Activated T-helper 2 cell treated with anti-CD3 and anti-CD28 coated beads, Interferon-gamma antibody, Interleukin-2, Interleukin-4, amounts not matched to agents 10 μg/mL and 5 μg/mL and 100 μg/mL, durations not matched to agents 14 hours and 24 hours and 36 hours (primary cell): ENCODE measurements around the gene TBC1D22A. TPM values are rescaled to one million over a fixed set of nuclear protein-coding genes. Genes with fewer than 3 reads are reported as not detected.
A peak's percentile ranks its signal among the peaks of the same experiment; 100 is the strongest.

Experiments
- DNase-seq: peaks from one replicate; pipeline ENCODE4 v3.0.0; 2021; ENCODE audit warnings: low spot score
- H3K27ac Mint-ChIP-seq: one replicate; pipeline ENCODE4 v1.8.0; 2021; ENCODE audit warnings: mixed read lengths
- H3K27me3 Mint-ChIP-seq: one replicate; pipeline ENCODE4 v1.8.0; 2021; ENCODE audit warnings: low read depth, mixed read lengths
- H3K36me3 Mint-ChIP-seq: one replicate; pipeline ENCODE4 v1.8.0; 2021; ENCODE audit warnings: low read depth, mixed read lengths
- H3K4me1 Mint-ChIP-seq: one replicate; pipeline ENCODE4 v1.8.0; 2021; ENCODE audit warnings: low read depth, mixed read lengths
- H3K4me3 Mint-ChIP-seq: one replicate; pipeline ENCODE4 v1.8.0; 2021; ENCODE audit warnings: low read depth, mild to moderate bottlenecking, moderate library complexity, mixed read lengths
- H3K9me3 Mint-ChIP-seq: one replicate; pipeline ENCODE4 v1.8.0; 2021; ENCODE audit warnings: mixed read lengths
- intact Hi-C: fragments of 100-400 bp; cut with micrococcal nuclease; formaldehyde crosslinking; loops from one replicate; pipeline ENCODE4 v1.15.1; 2023
- total RNA-seq: library from RNA; stranded (reverse); gene quantifications from 2 replicates; pipeline ENCODE4 v1.2.3, GENCODE V29; 2022

TBC1D22A gene
- total RNA-seq, 1 donor from 2014 or later, result 34.8 TPM

DNA sequence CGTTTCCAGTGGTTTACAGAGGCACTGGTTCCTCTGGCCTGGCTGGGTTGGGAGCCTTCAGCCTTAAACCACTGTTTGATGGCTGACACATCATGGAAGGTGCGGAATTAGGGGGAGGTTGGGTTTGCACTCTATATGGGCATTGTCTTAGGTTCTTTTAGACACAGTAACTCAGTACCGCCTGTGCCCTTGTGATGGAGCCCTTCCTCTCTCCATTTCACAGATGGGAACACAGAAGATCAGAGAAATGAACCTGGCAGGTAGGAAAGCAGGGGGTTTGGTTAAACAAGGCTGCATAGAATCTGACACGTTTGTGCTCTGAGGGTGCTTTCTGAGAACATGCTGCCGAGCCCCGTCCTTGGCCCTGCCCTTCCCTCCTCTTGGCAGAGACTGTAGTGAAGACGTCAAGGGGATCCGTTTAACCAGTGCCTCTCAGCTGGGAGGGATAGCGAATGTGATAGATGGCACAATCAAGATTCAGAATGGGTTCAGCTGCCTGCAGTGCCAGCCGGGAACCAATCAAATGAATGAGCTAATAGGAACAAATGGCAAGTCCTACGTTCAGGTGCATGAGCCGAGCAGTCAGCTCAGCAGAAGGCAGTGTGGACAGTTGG is 228.6 kb downstream of the TBC1D22A start:
- H3K4me3 Mint-ChIP-seq, result no peak overlapping the region
- no peak overlapping the region for H3K27ac Mint-ChIP-seq
- H3K36me3 Mint-ChIP-seq, result peaks cover 5% of the 10 kb centered on the region
- intact Hi-C loops, result no loop called here
- DNase-seq, result no peak
- H3K9me3 Mint-ChIP-seq, result no peaks in the 10 kb centered on the region
- no peaks in the 10 kb centered on the region for H3K4me1 Mint-ChIP-seq
- no peaks in the 10 kb centered on the region for H3K27me3 Mint-ChIP-seq

DNA sequence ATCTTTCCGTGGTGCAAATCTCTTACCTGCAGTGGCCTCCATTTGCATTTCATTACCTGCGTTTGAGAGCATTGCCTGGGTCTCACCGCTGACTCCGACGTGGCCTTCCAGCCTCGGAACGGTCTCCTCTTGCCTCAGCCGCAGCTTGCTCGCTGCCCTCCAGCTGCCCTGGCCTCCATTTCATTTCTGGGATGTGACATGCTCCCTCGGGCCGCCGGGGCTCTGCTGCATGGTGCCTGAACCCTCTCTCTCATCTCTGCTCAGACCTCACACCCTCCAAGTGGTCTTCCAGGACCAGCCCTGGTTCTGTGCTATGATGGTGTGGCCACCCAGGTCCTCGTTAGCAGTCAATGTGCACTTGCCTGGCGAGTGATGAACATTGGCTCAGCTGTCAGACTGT is 229.2 kb downstream of the TBC1D22A start:
- no peaks in the 10 kb centered on the region for H3K9me3 Mint-ChIP-seq
- peaks cover 8% of the 10 kb centered on the region for H3K36me3 Mint-ChIP-seq
- no peaks in the 10 kb centered on the region for H3K4me1 Mint-ChIP-seq
- no peak for DNase-seq
- intact Hi-C loops, result no loop called here
- H3K27me3 Mint-ChIP-seq, result no peaks in the 10 kb centered on the region
- H3K27ac Mint-ChIP-seq, result no peak overlapping the region
- no peak overlapping the region for H3K4me3 Mint-ChIP-seq

- Mint-ChIP-seq H3K27ac (no peak overlapping the region), H3K4me1 (no peaks in the 10 kb centered on the region), H3K4me3 (no peak overlapping the region), H3K9me3 (no peaks in the 10 kb centered on the region), H3K36me3 (peaks cover 8% of the 10 kb centered on the region), H3K27me3 (no peaks in the 10 kb centered on the region)
- no peak for DNase-seq
- intact Hi-C loops, result no loop called here
These were observed 229.8 kb downstream of the TBC1D22A start for GRCh38 chr22:46992121-46992731.

DNA sequence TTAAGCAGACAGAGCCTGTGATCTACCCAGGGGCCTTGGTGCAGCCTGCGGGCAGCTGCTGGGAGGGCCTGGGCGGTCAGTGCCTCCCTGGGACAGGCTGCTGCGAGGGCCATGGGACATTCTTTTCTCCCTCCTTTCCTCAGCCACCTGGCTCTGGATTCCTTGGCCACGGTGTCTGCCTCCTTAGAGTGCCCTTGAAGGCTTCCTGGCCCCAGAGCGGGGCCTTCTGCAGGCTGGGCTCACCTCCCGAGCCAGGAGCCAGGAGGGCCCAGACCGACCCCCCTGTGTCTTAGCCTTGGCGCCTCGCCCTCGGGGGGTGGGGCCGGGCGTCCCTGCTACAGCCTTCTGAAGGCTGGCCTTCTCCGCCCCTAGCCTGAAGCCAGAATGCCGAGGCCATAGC is 231.2 kb downstream of the TBC1D22A start:
- H3K9me3 Mint-ChIP-seq, result no peaks in the 10 kb centered on the region

DNA sequence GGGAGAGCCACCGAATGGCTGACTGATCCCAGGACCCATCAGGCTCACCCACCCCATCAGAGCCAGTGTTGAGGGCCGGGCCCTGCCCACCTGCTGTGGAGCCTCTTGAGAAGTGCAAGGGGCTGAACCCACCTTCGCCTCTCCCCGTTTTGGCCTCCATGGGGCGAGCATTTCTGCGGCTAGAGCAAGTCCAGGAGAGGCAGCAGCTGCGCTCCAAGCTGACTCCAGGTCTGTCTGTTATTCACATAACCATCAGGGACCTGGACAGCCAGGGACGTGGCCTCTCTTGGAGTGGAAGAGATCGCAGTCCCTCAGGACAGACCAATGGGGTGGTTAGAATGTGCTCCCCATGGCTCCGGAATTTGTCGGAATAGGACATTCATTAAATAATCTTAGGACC is 231.8 kb downstream of the TBC1D22A start:
- no peaks in the 10 kb centered on the region for H3K9me3 Mint-ChIP-seq
- H3K27me3 Mint-ChIP-seq, result no peaks in the 10 kb centered on the region
- DNase-seq, result no peak
- H3K4me1 Mint-ChIP-seq, result peaks cover 3% of the 10 kb centered on the region
- H3K4me3 Mint-ChIP-seq, result no peak overlapping the region
- H3K36me3 Mint-ChIP-seq, result peaks cover 12% of the 10 kb centered on the region
- no peak overlapping the region for H3K27ac Mint-ChIP-seq
- intact Hi-C loops, result no loop called here

More for the DNA sequence above, 231.2 kb downstream of the TBC1D22A start:
- DNase-seq, result no peak
- no peaks in the 10 kb centered on the region for H3K27me3 Mint-ChIP-seq
- intact Hi-C loops, result no loop called here
- H3K27ac Mint-ChIP-seq, result no peak overlapping the region
- peaks cover 8% of the 10 kb centered on the region for H3K36me3 Mint-ChIP-seq
- H3K4me1 Mint-ChIP-seq, result no peaks in the 10 kb centered on the region
- H3K4me3 Mint-ChIP-seq, result no peak overlapping the region

DNA sequence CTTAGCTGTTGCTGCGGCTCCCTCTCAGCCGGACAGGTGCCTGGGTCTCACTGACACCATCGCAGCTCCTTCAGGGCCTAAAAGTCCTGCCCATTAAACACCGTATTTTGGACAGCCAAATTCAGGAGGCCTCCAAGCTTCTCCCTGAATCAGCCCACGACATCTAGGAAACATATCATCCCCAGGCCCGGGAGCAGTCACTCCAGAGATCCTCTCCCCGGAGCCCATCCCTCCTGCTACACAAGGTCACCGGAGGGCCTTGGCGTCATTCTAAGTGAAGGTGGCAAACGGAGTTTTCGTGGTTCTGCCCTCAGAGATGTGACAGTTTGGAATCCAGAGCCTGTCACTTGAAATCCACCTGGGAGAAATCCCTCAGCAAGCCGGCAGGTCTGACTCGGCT is 232.5 kb downstream of the TBC1D22A start:
- no peak for DNase-seq
- H3K4me1 Mint-ChIP-seq, result peaks cover 7% of the 10 kb centered on the region
- no peak overlapping the region for H3K4me3 Mint-ChIP-seq
- no peaks in the 10 kb centered on the region for H3K9me3 Mint-ChIP-seq
- no peak overlapping the region for H3K27ac Mint-ChIP-seq
- H3K36me3 Mint-ChIP-seq, result peaks cover 15% of the 10 kb centered on the region
- intact Hi-C loops, result no loop called here
- H3K27me3 Mint-ChIP-seq, result no peaks in the 10 kb centered on the region

DNA sequence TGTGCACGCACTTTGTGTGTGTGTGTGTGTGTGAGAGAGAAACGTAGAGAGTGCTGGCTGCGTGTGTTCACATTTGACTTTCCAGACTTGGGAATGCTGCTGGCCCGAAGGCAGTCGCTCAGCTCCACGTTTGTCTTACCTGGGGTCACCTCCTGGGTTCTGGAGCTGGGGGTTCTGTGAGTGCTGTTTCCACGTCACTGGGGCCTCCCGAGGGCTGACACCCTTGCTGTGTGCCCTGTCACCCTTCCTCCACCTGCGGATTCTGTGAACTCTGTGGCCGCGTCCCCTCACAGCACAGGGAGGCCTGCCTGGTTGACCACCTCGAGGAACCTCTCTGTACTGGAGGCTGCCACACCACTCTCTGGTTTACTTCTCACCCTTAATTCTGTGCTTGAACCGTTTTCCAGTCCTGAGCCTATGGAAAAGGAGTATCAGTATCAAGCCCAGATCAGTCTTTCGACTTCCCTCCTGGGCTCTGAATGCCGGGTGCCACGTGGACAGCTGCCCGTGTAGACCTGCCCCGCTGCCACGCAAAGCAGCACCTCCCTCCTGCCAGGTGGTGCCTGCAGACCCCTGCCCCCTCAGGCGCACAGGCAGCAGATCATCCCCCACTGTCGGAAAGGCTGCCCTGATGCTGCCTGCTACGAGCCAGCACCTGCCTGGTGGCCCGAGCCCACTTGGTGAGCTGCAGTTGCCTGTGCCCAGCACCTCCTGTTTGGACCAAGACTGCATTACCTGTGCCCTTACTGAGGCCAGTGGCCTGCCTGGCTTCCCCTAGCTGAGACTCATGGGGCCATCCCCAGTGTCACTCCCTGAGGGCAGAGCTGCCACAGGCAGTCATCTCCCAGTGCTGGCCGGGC is 233.3 kb downstream of the TBC1D22A start:
- no peak for DNase-seq
- Mint-ChIP-seq H3K4me1 (peaks cover 15% of the 10 kb centered on the region), H3K9me3 (no peaks in the 10 kb centered on the region), H3K4me3 (no peak overlapping the region), H3K27ac (no peak overlapping the region), H3K27me3 (no peaks in the 10 kb centered on the region), H3K36me3 (peaks cover 18% of the 10 kb centered on the region)
- intact Hi-C loops, result no loop called here

GRCh38 chr22:46996595-46997310 is 234.3 kb downstream of the TBC1D22A start:
- Mint-ChIP-seq H3K36me3 (peaks cover 15% of the 10 kb centered on the region), H3K4me3 (no peak overlapping the region), H3K9me3 (no peaks in the 10 kb centered on the region), H3K27me3 (no peaks in the 10 kb centered on the region), H3K4me1 (peaks cover 18% of the 10 kb centered on the region), H3K27ac (peak overlapping the region; percentile 46)
- intact Hi-C loops, result no loop called here
- DNase-seq, result no peak

GRCh38 chr22:46997311-46997970 is 235.0 kb downstream of the TBC1D22A start:
- Mint-ChIP-seq H3K4me3 (no peak overlapping the region), H3K27me3 (no peaks in the 10 kb centered on the region), H3K4me1 (peaks cover 20% of the 10 kb centered on the region), H3K36me3 (peaks cover 13% of the 10 kb centered on the region), H3K9me3 (no peaks in the 10 kb centered on the region), H3K27ac (no peak overlapping the region)
- DNase-seq, result no peak
- intact Hi-C loops, result no loop called here

- Mint-ChIP-seq H3K36me3 (peaks cover 13% of the 10 kb centered on the region), H3K9me3 (no peaks in the 10 kb centered on the region), H3K4me1 (peaks cover 20% of the 10 kb centered on the region), H3K27ac (no peak overlapping the region), H3K4me3 (no peak overlapping the region), H3K27me3 (no peaks in the 10 kb centered on the region)
- DNase-seq, result no peak
- intact Hi-C loops, result no loop called here
These were observed 235.9 kb downstream of the TBC1D22A start for GRCh38 chr22:46998331-46998730.

- intact Hi-C loops, result no loop called here
- no peak for DNase-seq
- no peaks in the 10 kb centered on the region for H3K9me3 Mint-ChIP-seq
- H3K27ac Mint-ChIP-seq, result peak overlapping the region; percentile 85
- peaks cover 20% of the 10 kb centered on the region for H3K4me1 Mint-ChIP-seq
- peak overlapping the region; percentile 50 for H3K4me3 Mint-ChIP-seq
- H3K36me3 Mint-ChIP-seq, result peaks cover 13% of the 10 kb centered on the region
- H3K27me3 Mint-ChIP-seq, result no peaks in the 10 kb centered on the region
These were observed 237.8 kb downstream of the TBC1D22A start for GRCh38 chr22:47000256-47000655.

GRCh38 chr22:47000888-47001287 is 238.4 kb downstream of the TBC1D22A start:
- no peaks in the 10 kb centered on the region for H3K9me3 Mint-ChIP-seq
- intact Hi-C loops, result no loop called here
- H3K27me3 Mint-ChIP-seq, result no peaks in the 10 kb centered on the region
- peaks cover 20% of the 10 kb centered on the region for H3K4me1 Mint-ChIP-seq
- H3K4me3 Mint-ChIP-seq, result no peak overlapping the region
- DNase-seq, result no peak
- H3K36me3 Mint-ChIP-seq, result peaks cover 13% of the 10 kb centered on the region
- H3K27ac Mint-ChIP-seq, result peak overlapping the region; percentile 85
